ENCODE data around the gene MPRIP. TPM values are rescaled to one million over a fixed set of nuclear protein-coding genes. Genes with fewer than 3 reads are reported as not detected.

The MPRIP gene
- total RNA-seq, 2 experiments from 2014 or later: 206 to 209 TPM

- Mint-ChIP-seq H3K4me1 (no peaks in the 10 kb centered on the region), H3K4me3 (no peak overlapping the region), H3K27ac (peak overlapping the region; percentile 14), H3K27me3 (no peaks in the 10 kb centered on the region), H3K36me3 (peaks cover 24% of the 10 kb centered on the region), H3K9me3 (ENCODE audit: low read depth) (no peaks in the 10 kb centered on the region)
- CTCF ChIA-PET: no interaction called here
- no peak for DNase-seq
- no peak for ATAC-seq
Observed at GRCh38 chr17:17217995-17218394, 175.7 kb downstream of the MPRIP start.

DNA sequence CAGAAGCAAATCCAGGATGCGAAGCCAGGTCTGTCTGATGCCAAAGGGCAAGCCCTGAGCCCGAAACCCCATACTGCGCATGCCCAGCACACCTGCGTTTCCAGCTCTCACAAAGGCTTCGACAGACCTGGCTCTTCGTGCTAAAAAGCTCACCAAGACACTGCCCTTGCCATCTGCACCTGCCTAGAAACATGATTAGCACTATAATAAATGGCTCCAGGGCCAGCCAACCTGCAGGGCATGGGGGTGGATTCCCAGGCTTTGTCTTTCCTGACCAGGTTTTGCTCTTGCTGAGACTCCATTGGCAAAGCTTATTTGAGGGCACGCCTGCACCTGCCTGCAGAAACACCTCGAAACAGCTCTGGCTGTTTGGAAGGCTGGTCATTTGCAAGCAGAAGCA, 178.3 kb downstream of the MPRIP start:
- no peak for DNase-seq
- H3K36me3 Mint-ChIP-seq: peaks cover 30% of the 10 kb centered on the region
- H3K27me3 Mint-ChIP-seq: no peaks in the 10 kb centered on the region
- no peaks in the 10 kb centered on the region for H3K4me1 Mint-ChIP-seq
- H3K9me3 Mint-ChIP-seq (ENCODE audit: low read depth): no peaks in the 10 kb centered on the region
- H3K4me3 Mint-ChIP-seq: no peak overlapping the region
- CTCF ChIA-PET: no interaction called here
- ATAC-seq: no peak
- H3K27ac Mint-ChIP-seq: no peak overlapping the region

GRCh38 chr17:17221329-17221728, 179.1 kb downstream of the MPRIP start:
- Mint-ChIP-seq H3K4me1 (no peaks in the 10 kb centered on the region), H3K4me3 (no peak overlapping the region), H3K27me3 (no peaks in the 10 kb centered on the region), H3K36me3 (peaks cover 32% of the 10 kb centered on the region), H3K27ac (no peak overlapping the region), H3K9me3 (ENCODE audit: low read depth) (no peaks in the 10 kb centered on the region)
- no peak for ATAC-seq
- DNase-seq: no peak
- CTCF ChIA-PET: no interaction called here

DNA sequence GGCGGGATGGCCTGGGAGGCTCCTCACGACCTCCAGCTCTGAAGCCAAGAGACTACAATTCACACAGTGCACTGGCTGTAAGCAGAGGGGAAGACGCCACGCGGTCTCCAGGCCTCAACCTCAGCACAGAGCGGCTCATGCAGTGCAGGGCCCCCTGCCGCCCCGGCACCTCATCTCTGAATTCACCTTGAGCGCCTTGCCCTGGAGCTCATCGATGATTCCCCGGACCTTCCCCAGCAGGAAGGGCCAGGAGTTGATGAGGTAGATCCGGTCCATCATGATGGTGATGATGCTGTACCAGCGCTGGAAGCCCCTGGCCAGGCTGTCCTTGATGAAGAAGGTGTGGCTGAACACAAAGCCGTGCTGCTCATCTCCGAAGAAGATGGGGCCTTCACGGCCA, 181.5 kb downstream of the MPRIP start:
- DNase-seq: no peak
- no peak for ATAC-seq
- no peak overlapping the region for H3K27ac Mint-ChIP-seq
- no peaks in the 10 kb centered on the region for H3K27me3 Mint-ChIP-seq
- H3K9me3 Mint-ChIP-seq (ENCODE audit: low read depth): no peaks in the 10 kb centered on the region
- peaks cover 34% of the 10 kb centered on the region for H3K36me3 Mint-ChIP-seq
- H3K4me1 Mint-ChIP-seq: no peaks in the 10 kb centered on the region
- no peak overlapping the region for H3K4me3 Mint-ChIP-seq
- CTCF ChIA-PET: interaction anchor here (1.6 kb wide), 1 partner anchor 13 kb away, joined by 3 read pairs; the partner anchor contains the start of gene FLCN

GRCh38 chr17:17224137-17224536, 181.9 kb downstream of the MPRIP start:
- Mint-ChIP-seq H3K27ac (no peak overlapping the region), H3K36me3 (peaks cover 33% of the 10 kb centered on the region), H3K9me3 (ENCODE audit: low read depth) (no peaks in the 10 kb centered on the region), H3K4me1 (no peaks in the 10 kb centered on the region), H3K4me3 (no peak overlapping the region), H3K27me3 (no peaks in the 10 kb centered on the region)
- CTCF ChIA-PET: interaction anchor here (1.6 kb wide), 1 partner anchor 13 kb away, joined by 3 read pairs; the partner anchor contains the start of gene FLCN
- DNase-seq: no peak
- ATAC-seq: no peak

DNA sequence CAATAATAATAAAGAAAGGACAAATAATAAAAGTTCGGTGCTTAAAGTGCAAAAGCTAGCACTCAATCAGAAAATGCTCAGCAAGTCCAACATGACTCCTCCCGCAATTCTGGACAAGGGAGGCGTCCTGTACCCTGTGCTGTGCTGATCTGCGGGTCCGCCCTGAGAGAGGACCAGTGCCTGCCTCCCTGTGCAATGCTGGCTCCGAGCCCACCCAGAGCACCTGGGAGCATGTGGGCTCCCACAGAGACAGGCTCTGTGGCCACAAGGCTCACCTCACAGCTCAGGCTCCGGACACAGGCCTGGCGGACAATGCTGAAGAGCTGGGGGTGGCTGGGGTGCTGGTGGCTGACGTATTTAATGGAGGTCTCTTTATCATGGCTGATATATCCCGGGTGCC, 183.6 kb downstream of the MPRIP start:
- H3K27ac Mint-ChIP-seq: no peak overlapping the region
- CTCF ChIA-PET: interaction anchor here (1.2 kb wide), 1 partner anchor 10 kb away, joined by 4 read pairs; no protein-coding TSS in a partner anchor

DNA sequence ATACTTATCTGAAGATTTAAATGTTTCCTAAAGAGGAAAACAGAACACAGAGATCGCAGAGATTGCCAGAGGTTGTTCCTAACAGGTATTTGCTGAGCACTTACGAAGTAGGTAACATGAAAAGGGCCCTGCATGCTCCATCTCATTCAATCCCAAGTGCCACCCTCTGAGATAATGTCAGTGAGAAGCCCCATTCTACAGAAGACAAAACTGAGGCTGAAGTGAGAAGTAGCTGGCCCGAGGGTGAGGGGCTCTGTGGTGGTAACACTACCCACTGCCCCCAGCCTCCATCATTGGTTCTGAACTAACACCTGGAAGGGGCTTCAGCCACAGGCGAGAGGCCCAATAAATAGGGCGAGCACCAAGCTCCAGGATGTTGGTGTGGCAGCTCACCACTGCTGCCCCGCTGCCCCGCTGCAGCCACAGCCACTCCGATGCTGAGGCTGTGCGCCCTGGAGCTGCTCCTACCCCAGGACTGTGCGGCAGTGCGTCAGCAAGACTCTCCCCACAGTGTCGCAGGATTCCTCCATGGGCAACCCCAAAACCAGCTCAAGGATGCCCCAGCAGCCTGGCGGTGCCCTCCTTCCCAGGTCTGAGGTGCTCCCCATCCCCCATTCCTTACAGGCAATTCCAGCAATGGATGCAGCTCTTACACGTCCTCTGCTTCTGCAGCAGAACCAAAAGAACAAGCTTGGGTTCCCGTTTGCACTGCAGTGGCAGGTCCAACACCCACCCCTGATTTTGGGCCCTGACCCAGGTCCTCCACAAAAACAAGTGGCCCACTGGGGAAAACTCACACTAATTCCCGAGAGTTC, 184.4 kb downstream of the MPRIP start:
- no peak overlapping the region for H3K27ac Mint-ChIP-seq
- H3K4me3 Mint-ChIP-seq: no peak overlapping the region
- DNase-seq: no peak
- no peak for ATAC-seq
- CTCF ChIA-PET: interaction anchor here (1.2 kb wide), 1 partner anchor 9 kb away, joined by 4 read pairs; no protein-coding TSS in a partner anchor
- H3K36me3 Mint-ChIP-seq: peaks cover 28% of the 10 kb centered on the region
- no peaks in the 10 kb centered on the region for H3K9me3 Mint-ChIP-seq (ENCODE audit: low read depth)
- H3K4me1 Mint-ChIP-seq: no peaks in the 10 kb centered on the region
- H3K27me3 Mint-ChIP-seq: no peaks in the 10 kb centered on the region

More for the DNA sequence above, 183.6 kb downstream of the MPRIP start:
- DNase-seq (no peak), ATAC-seq (no peak)
- Mint-ChIP-seq H3K36me3 (peaks cover 31% of the 10 kb centered on the region), H3K27me3 (no peaks in the 10 kb centered on the region), H3K9me3 (ENCODE audit: low read depth) (no peaks in the 10 kb centered on the region), H3K4me1 (no peaks in the 10 kb centered on the region), H3K4me3 (no peak overlapping the region)

DNA sequence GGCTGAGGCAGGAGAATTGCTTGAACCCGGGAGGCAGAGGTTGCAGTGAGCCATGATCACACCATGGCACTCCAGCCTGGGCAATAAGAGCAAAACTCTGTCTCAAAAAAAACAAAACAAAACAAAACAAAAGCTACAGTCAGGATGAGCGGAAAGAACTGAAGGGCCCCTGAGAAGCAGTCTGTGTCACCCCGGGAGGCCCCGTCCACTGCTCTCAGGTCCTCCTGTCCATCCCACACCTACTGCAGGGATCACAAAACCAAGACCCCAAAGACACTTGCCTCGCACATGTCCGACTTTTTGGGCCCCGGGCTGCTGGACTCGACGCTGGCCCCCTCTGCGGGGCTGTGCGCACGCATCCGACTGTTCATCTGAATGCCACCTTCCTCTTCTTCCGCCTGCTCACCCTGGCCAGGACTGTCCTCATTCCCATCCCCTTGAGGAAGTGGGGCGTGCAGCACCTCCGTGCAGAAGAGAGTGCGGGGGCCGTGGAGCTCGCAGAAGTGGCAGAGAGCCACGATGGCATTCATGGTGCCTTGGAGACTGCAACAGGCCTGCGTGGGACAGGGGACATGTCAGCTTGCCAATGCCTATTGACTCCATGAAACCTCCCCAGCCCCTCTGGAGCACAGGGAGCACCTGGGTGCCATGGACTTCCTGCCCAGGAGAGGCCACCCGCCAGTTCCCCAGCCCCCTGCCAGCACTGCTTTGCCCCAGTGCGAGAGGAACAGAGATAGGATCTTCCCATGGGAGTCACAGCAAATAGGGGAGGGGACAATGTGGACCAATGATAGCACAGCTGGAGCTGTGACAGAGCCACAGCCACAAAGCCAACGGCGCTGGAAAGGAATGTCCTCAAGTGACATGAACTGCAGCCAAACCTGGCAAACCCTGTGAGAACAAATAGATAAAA, 185.6 kb downstream of the MPRIP start:
- CTCF ChIA-PET: no interaction called here
- DNase-seq (no peak), ATAC-seq (peak; percentile 16)
- Mint-ChIP-seq H3K4me3 (no peak overlapping the region), H3K9me3 (ENCODE audit: low read depth) (no peaks in the 10 kb centered on the region), H3K27ac (no peak overlapping the region), H3K4me1 (no peaks in the 10 kb centered on the region), H3K36me3 (peaks cover 24% of the 10 kb centered on the region), H3K27me3 (no peaks in the 10 kb centered on the region)

- Mint-ChIP-seq H3K27me3 (no peaks in the 10 kb centered on the region), H3K4me1 (no peaks in the 10 kb centered on the region), H3K27ac (no peak overlapping the region), H3K4me3 (no peak overlapping the region), H3K36me3 (peaks cover 24% of the 10 kb centered on the region), H3K9me3 (ENCODE audit: low read depth) (no peaks in the 10 kb centered on the region)
- CTCF ChIA-PET: interaction anchor here (0.9 to 1.2 kb wide), 2 partner anchors 10 to 76 kb away, joined by 3 read pairs; no protein-coding TSS in a partner anchor
- DNase-seq (no peak), ATAC-seq (no peak)
Observed at GRCh38 chr17:17228521-17229279, 186.4 kb downstream of the MPRIP start.

- H3K27me3 Mint-ChIP-seq: no peaks in the 10 kb centered on the region
- CTCF ChIA-PET: interaction anchor here (0.9 to 2.0 kb wide), 3 partner anchors 11 to 88 kb away, joined by 3 to 6 read pairs (median 3); no protein-coding TSS in a partner anchor
- no peak overlapping the region for H3K27ac Mint-ChIP-seq
- no peak overlapping the region for H3K4me3 Mint-ChIP-seq
- no peak for ATAC-seq
- peaks cover 21% of the 10 kb centered on the region for H3K36me3 Mint-ChIP-seq
- H3K4me1 Mint-ChIP-seq: peaks cover 2% of the 10 kb centered on the region
- DNase-seq: no peak
- H3K9me3 Mint-ChIP-seq (ENCODE audit: low read depth): no peaks in the 10 kb centered on the region
Observed at GRCh38 chr17:17229416-17230384, 187.4 kb downstream of the MPRIP start.

- Mint-ChIP-seq H3K4me1 (peaks cover 16% of the 10 kb centered on the region), H3K27me3 (no peaks in the 10 kb centered on the region), H3K27ac (peak overlapping the region; percentile 1), H3K4me3 (no peak overlapping the region), H3K9me3 (ENCODE audit: low read depth) (no peaks in the 10 kb centered on the region), H3K36me3 (peaks cover 10% of the 10 kb centered on the region)
- CTCF ChIA-PET: interaction anchor here (2.0 kb wide), 1 partner anchor 90 kb away, joined by 6 read pairs; no protein-coding TSS in a partner anchor
- ATAC-seq: no peak
- DNase-seq: no peak
Observed at GRCh38 chr17:17231621-17232302, 189.5 kb downstream of the MPRIP start.

DNA sequence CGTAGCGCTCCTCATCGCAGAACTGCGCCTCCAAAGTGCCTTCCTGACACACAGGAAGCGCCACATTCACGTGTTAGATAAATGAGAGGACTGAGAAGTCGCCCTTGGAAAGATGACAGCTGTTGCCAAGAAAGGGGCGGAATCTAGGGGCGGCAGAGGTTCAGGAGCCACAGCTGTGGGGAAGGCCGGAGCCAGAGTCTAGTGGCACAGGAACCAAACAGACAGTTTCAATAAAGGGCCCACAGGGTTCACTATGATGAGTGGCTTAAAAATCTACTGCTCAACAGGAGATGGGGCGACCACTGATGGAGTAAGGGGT, 190.0 kb downstream of the MPRIP start:
- H3K36me3 Mint-ChIP-seq: peaks cover 7% of the 10 kb centered on the region
- CTCF ChIA-PET: no interaction called here
- no peak for ATAC-seq
- no peaks in the 10 kb centered on the region for H3K9me3 Mint-ChIP-seq (ENCODE audit: low read depth)
- no peak overlapping the region for H3K27ac Mint-ChIP-seq
- H3K4me1 Mint-ChIP-seq: peaks cover 16% of the 10 kb centered on the region
- no peak overlapping the region for H3K4me3 Mint-ChIP-seq
- H3K27me3 Mint-ChIP-seq: no peaks in the 10 kb centered on the region
- DNase-seq: no peak

Measured in activated CD8-positive, alpha-beta memory T cell treated with anti-CD3 and anti-CD28 coated beads, Interleukin-2, amount 10 ng/mL, durations not matched to agents 7 days and 5 days (primary cell).